Measurements from ENCODE around the gene HSP90AA1. TPM values are rescaled to one million over a fixed set of nuclear protein-coding genes. Genes with fewer than 3 reads are reported as not detected.

Gene HSP90AA1
- total RNA-seq, 1 donor from 2014 or later, result 120 TPM

GRCh38 chr14:102058146-102058545 is 28.7 kb downstream of the HSP90AA1 start:
- Histone ChIP-seq H3K4me1 (peaks cover 0 to 5% of the 10 kb centered on the region in 2 donors), H3K27ac (no peak overlapping the region), H3K27me3 (no peaks in the 10 kb centered on the region), H3K4me3 (no peak overlapping the region), H3K36me3 (peaks cover 0 to 2% of the 10 kb centered on the region in 2 donors), H3K9me3 (no peaks in the 10 kb centered on the region)
- intact Hi-C loops (cut with DNase I), result no loop called here
- TF ChIP-seq CTCF (IDR thresholded peaks at IDR 0.05), result no peak
- no peak for DNase-seq (ENCODE audit: low spot score in 2 of 2)

GRCh38 chr14:102057480-102058114 is 29.2 kb downstream of the HSP90AA1 start:
- H3K9me3 ChIP-seq, result no peaks in the 10 kb centered on the region
- intact Hi-C loops (cut with DNase I), result no loop called here
- H3K36me3 ChIP-seq, result peaks cover under 1 to 7% of the 10 kb centered on the region in 2 donors
- H3K4me1 ChIP-seq, result no peaks in the 10 kb centered on the region
- no peaks in the 10 kb centered on the region for H3K27me3 ChIP-seq
- no peak for TF ChIP-seq CTCF (IDR thresholded peaks at IDR 0.05)
- no peak for DNase-seq (ENCODE audit: low spot score in 2 of 2)
- H3K4me3 ChIP-seq, result no peak overlapping the region
- no peak overlapping the region for H3K27ac ChIP-seq

- Histone ChIP-seq H3K27me3 (no peaks in the 10 kb centered on the region), H3K9me3 (no peaks in the 10 kb centered on the region), H3K36me3 (peaks cover 7 to 15% of the 10 kb centered on the region in 2 donors), H3K4me3 (no peak overlapping the region), H3K4me1 (no peaks in the 10 kb centered on the region), H3K27ac (no peak overlapping the region)
- no peak for DNase-seq (ENCODE audit: low spot score in 2 of 2)
- intact Hi-C loops (cut with DNase I), result no loop called here
- TF ChIP-seq CTCF (IDR thresholded peaks at IDR 0.05), result no peak
Observed at GRCh38 chr14:102056694-102057442, 30.0 kb downstream of the HSP90AA1 start.

- intact Hi-C loops (cut with DNase I), result no loop called here
- no peak overlapping the region for H3K27ac ChIP-seq
- no peaks in the 10 kb centered on the region for H3K4me1 ChIP-seq
- no peaks in the 10 kb centered on the region for H3K27me3 ChIP-seq
- DNase-seq (ENCODE audit: low spot score in 2 of 2), result no peak
- no peaks in the 10 kb centered on the region for H3K9me3 ChIP-seq
- H3K36me3 ChIP-seq, result peaks cover 20 to 28% of the 10 kb centered on the region in 2 donors
- no peak for TF ChIP-seq CTCF (IDR thresholded peaks at IDR 0.05)
- no peak overlapping the region for H3K4me3 ChIP-seq
Observed at GRCh38 chr14:102055181-102055901, 31.5 kb downstream of the HSP90AA1 start.

GRCh38 chr14:102052522-102052921 is 34.3 kb downstream of the HSP90AA1 start:
- peaks cover 48 to 56% of the 10 kb centered on the region in 2 donors for H3K36me3 ChIP-seq
- H3K27me3 ChIP-seq, result no peaks in the 10 kb centered on the region
- intact Hi-C loops (cut with DNase I), result no loop called here
- TF ChIP-seq CTCF (IDR thresholded peaks at IDR 0.05), result no peak
- no peak for DNase-seq (ENCODE audit: low spot score in 2 of 2)
- no peak overlapping the region for H3K4me3 ChIP-seq
- H3K4me1 ChIP-seq, result no peaks in the 10 kb centered on the region
- no peaks in the 10 kb centered on the region for H3K9me3 ChIP-seq
- H3K27ac ChIP-seq, result no peak overlapping the region

Measured in ascending aorta (tissue), 2 donors.